ENCODE measurements around the gene CTNNA2. TPM values are rescaled to one million over a fixed set of nuclear protein-coding genes. Genes with fewer than 3 reads are reported as not detected.

The CTNNA2 gene
- total and polyA plus RNA-seq, 9 of the 15 experiments (the other 6 are each of a cell fraction or from before 2014, with no cell fraction given), result 0.03 to 0.40 (median 0.15) TPM

- TF ChIP-seq ATF2 (CRISPR knock-in tag; IDR thresholded peaks at IDR 0.05), result no peak
- no peak for TF ChIP-seq ZBTB2 (IDR thresholded peaks at IDR 0.05)
- no peak for TF ChIP-seq ETS1 (conservative IDR thresholded peaks at IDR 0.05; ENCODE audit: control insufficient read depth, low read depth, low read length)
- TF ChIP-seq ZNF354B (CRISPR knock-in tag; IDR thresholded peaks at IDR 0.05), result no peak
- TF ChIP-seq IRF9 (tag; IDR thresholded peaks at IDR 0.05), result no peak
- no peak for TF ChIP-seq MYC (IDR thresholded peaks at IDR 0.05; ENCODE audit: low read depth, low read length)
- TF ChIP-seq MYC (CRISPR knock-in tag; IDR thresholded peaks at IDR 0.05; ENCODE audit: borderline replicate concordance, low read depth), result no peak
- no peak for TF ChIP-seq TFAP4 (CRISPR knock-in tag; IDR thresholded peaks at IDR 0.05; ENCODE audit: borderline replicate concordance)
- TF ChIP-seq NCOR1 (IDR thresholded peaks at IDR 0.05), result no peak
Observed at GRCh38 chr2:80519699-80520291, 1006.9 kb downstream of the CTNNA2 start (continued).

All from K562 (cell line).